ENCODE results near the gene MAN1C1. TPM values are rescaled to one million over a fixed set of nuclear protein-coding genes. Genes with fewer than 3 reads are reported as not detected.

Gene MAN1C1
- total RNA-seq, 2 donors from 2014 or later: 2.7 to 4.3 TPM

- Histone ChIP-seq H3K36me3 (no peaks in the 10 kb centered on the region), H3K27me3 (no peaks in the 10 kb centered on the region), H3K4me1 (no peaks in the 10 kb centered on the region), H3K9ac (ENCODE audit: low read depth in 2 of 2, low read length in 2 of 2) (no peak overlapping the region), H3K27ac (no peak overlapping the region), H3K4me3 (no peak overlapping the region), H3K9me3 (no peaks in the 10 kb centered on the region)
- TF ChIP-seq CTCF (IDR thresholded peaks at IDR 0.05): no peak
- intact Hi-C loops (cut with DNase I): no loop called here
- no peak for DNase-seq
Measured at GRCh38 chr1:25569597-25570396, 46.8 kb upstream of the MAN1C1 start.

- Histone ChIP-seq H3K27me3 (no peaks in the 10 kb centered on the region), H3K4me3 (no peak overlapping the region), H3K4me1 (no peaks in the 10 kb centered on the region), H3K36me3 (no peaks in the 10 kb centered on the region), H3K9ac (ENCODE audit: low read depth in 2 of 2, low read length in 2 of 2) (no peak overlapping the region), H3K9me3 (no peaks in the 10 kb centered on the region), H3K27ac (no peak overlapping the region)
- intact Hi-C loops (cut with DNase I): no loop called here
- DNase-seq: no peak
- no peak for TF ChIP-seq CTCF (IDR thresholded peaks at IDR 0.05)
Measured at GRCh38 chr1:25570798-25571521, 45.6 kb upstream of the MAN1C1 start.

- Histone ChIP-seq H3K4me3 (no peak overlapping the region), H3K9me3 (no peaks in the 10 kb centered on the region), H3K4me1 (no peaks in the 10 kb centered on the region), H3K36me3 (no peaks in the 10 kb centered on the region), H3K27me3 (no peaks in the 10 kb centered on the region), H3K9ac (ENCODE audit: low read depth in 2 of 2, low read length in 2 of 2) (no peak overlapping the region), H3K27ac (no peak overlapping the region)
- intact Hi-C loops (cut with DNase I): no loop called here
- DNase-seq: no peak
- no peak for TF ChIP-seq CTCF (IDR thresholded peaks at IDR 0.05)
Measured at GRCh38 chr1:25571522-25571970, 45.0 kb upstream of the MAN1C1 start.

GRCh38 chr1:25572107-25572506 is 44.5 kb upstream of the MAN1C1 start:
- Histone ChIP-seq H3K36me3 (no peaks in the 10 kb centered on the region), H3K27ac (no peak overlapping the region), H3K27me3 (no peaks in the 10 kb centered on the region), H3K4me1 (no peaks in the 10 kb centered on the region), H3K4me3 (no peak overlapping the region), H3K9me3 (no peaks in the 10 kb centered on the region), H3K9ac (ENCODE audit: low read depth in 2 of 2, low read length in 2 of 2) (no peak overlapping the region)
- no peak for TF ChIP-seq CTCF (IDR thresholded peaks at IDR 0.05)
- no peak for DNase-seq
- intact Hi-C loops (cut with DNase I): no loop called here

GRCh38 chr1:25572708-25573590 is 43.6 kb upstream of the MAN1C1 start:
- Histone ChIP-seq H3K27me3 (no peaks in the 10 kb centered on the region), H3K9ac (ENCODE audit: low read depth in 2 of 2, low read length in 2 of 2) (peak overlapping the region; percentile 20 to 36), H3K4me3 (no peak overlapping the region), H3K9me3 (no peaks in the 10 kb centered on the region), H3K36me3 (no peaks in the 10 kb centered on the region), H3K4me1 (no peaks in the 10 kb centered on the region), H3K27ac (no peak overlapping the region)
- peak; percentile 79 for TF ChIP-seq CTCF (IDR thresholded peaks at IDR 0.05)
- intact Hi-C loops (cut with DNase I): no loop called here
- peak; percentile 63 for DNase-seq
